Measurements from ENCODE around the gene TBC1D12.

TBC1D12 gene

GRCh38 chr10:94424714-94425337 lies 22.5 kb downstream of the TBC1D12 start:
- H3K9ac ChIP-seq (ENCODE audit: low read length) = no peak overlapping the region
- H3K27ac ChIP-seq (ENCODE audit: low read depth, low read length) = no peak overlapping the region
- no peaks in the 10 kb centered on the region for H3K36me3 ChIP-seq (ENCODE audit: low read length)
- no peaks in the 10 kb centered on the region for H3K9me3 ChIP-seq (ENCODE audit: insufficient read depth, low read length)
- TF ChIP-seq EZH2phosphoT487 (conservative IDR thresholded peaks at IDR 0.05; ENCODE audit: low read length) = no peak
- TF ChIP-seq, protein P1, sequence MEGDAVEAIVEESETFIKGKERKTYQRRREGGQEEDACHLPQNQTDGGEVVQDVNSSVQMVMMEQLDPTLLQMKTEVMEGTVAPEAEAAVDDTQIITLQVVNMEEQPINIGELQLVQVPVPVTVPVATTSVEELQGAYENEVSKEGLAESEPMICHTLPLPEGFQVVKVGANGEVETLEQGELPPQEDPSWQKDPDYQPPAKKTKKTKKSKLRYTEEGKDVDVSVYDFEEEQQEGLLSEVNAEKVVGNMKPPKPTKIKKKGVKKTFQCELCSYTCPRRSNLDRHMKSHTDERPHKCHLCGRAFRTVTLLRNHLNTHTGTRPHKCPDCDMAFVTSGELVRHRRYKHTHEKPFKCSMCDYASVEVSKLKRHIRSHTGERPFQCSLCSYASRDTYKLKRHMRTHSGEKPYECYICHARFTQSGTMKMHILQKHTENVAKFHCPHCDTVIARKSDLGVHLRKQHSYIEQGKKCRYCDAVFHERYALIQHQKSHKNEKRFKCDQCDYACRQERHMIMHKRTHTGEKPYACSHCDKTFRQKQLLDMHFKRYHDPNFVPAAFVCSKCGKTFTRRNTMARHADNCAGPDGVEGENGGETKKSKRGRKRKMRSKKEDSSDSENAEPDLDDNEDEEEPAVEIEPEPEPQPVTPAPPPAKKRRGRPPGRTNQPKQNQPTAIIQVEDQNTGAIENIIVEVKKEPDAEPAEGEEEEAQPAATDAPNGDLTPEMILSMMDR (IDR thresholded peaks at IDR 0.05; ENCODE audit: insufficient read depth, low read length, poor library complexity, severe bottlenecking) = no peak
- no peaks in the 10 kb centered on the region for H3F3A ChIP-seq (ENCODE audit: insufficient read depth)
- H3K27me3 ChIP-seq (ENCODE audit: low read length) = no peaks in the 10 kb centered on the region
- no peaks in the 10 kb centered on the region for H3K79me2 ChIP-seq (ENCODE audit: insufficient read depth, low read length)
- H3K4me2 ChIP-seq (ENCODE audit: low read depth, low read length, poor library complexity, severe bottlenecking) = no peak overlapping the region
- H2AFZ ChIP-seq (ENCODE audit: low read depth, low read length, severe bottlenecking) = no peak overlapping the region
- no peaks in the 10 kb centered on the region for H4K20me1 ChIP-seq (ENCODE audit: low read depth, low read length)
- H3K9me2 ChIP-seq (replicated peaks; ENCODE audit: insufficient read depth, low read length) = no peaks in the 10 kb centered on the region
- no peak overlapping the region for H3K4me3 ChIP-seq (ENCODE audit: insufficient read depth, low read length, poor library complexity, severe bottlenecking)

- no peak overlapping the region for H3K9ac ChIP-seq (ENCODE audit: low read length)
- no peak overlapping the region for H3K4me2 ChIP-seq (ENCODE audit: low read depth, low read length, poor library complexity, severe bottlenecking)
- H2AFZ ChIP-seq (ENCODE audit: low read depth, low read length, severe bottlenecking) = no peak overlapping the region
- TF ChIP-seq, protein P1 (IDR thresholded peaks at IDR 0.05; ENCODE audit: insufficient read depth, low read length, poor library complexity, severe bottlenecking) = no peak
- no peaks in the 10 kb centered on the region for H3K36me3 ChIP-seq (ENCODE audit: low read length)
- H3K79me2 ChIP-seq (ENCODE audit: insufficient read depth, low read length) = no peaks in the 10 kb centered on the region
- H4K20me1 ChIP-seq (ENCODE audit: low read depth, low read length) = no peaks in the 10 kb centered on the region
- no peak overlapping the region for H3K27ac ChIP-seq (ENCODE audit: low read depth, low read length)
- H3K9me3 ChIP-seq (ENCODE audit: insufficient read depth, low read length) = no peaks in the 10 kb centered on the region
- H3K9me2 ChIP-seq (replicated peaks; ENCODE audit: insufficient read depth, low read length) = no peaks in the 10 kb centered on the region
- H3K27me3 ChIP-seq (ENCODE audit: low read length) = no peaks in the 10 kb centered on the region
- H3F3A ChIP-seq (ENCODE audit: insufficient read depth) = no peaks in the 10 kb centered on the region
- H3K4me3 ChIP-seq (ENCODE audit: insufficient read depth, low read length, poor library complexity, severe bottlenecking) = no peak overlapping the region
Observed at GRCh38 chr10:94425942-94426341, 23.6 kb downstream of the TBC1D12 start.

GRCh38 chr10:94427166-94427565 lies 24.8 kb downstream of the TBC1D12 start:
- TF ChIP-seq EZH2phosphoT487 (conservative IDR thresholded peaks at IDR 0.05; ENCODE audit: low read length) = no peak
- TF ChIP-seq, protein P1 (IDR thresholded peaks at IDR 0.05; ENCODE audit: insufficient read depth, low read length, poor library complexity, severe bottlenecking) = no peak
- Histone ChIP-seq H3K9me3 (ENCODE audit: insufficient read depth, low read length) (no peaks in the 10 kb centered on the region), H3K9ac (ENCODE audit: low read length) (no peak overlapping the region), H3K4me3 (ENCODE audit: insufficient read depth, low read length, poor library complexity, severe bottlenecking) (no peak overlapping the region), H3K27ac (ENCODE audit: low read depth, low read length) (no peak overlapping the region), H2AFZ (ENCODE audit: low read depth, low read length, severe bottlenecking) (no peak overlapping the region), H3K36me3 (ENCODE audit: low read length) (no peaks in the 10 kb centered on the region), H3K4me2 (ENCODE audit: low read depth, low read length, poor library complexity, severe bottlenecking) (no peak overlapping the region), H3F3A (ENCODE audit: insufficient read depth) (no peaks in the 10 kb centered on the region), H3K79me2 (ENCODE audit: insufficient read depth, low read length) (no peaks in the 10 kb centered on the region), H3K9me2 (replicated peaks; ENCODE audit: insufficient read depth, low read length) (no peaks in the 10 kb centered on the region), H3K27me3 (ENCODE audit: low read length) (no peaks in the 10 kb centered on the region), H4K20me1 (ENCODE audit: low read depth, low read length) (no peaks in the 10 kb centered on the region)

Measured in SU-DHL-6 (cell line).